Measurements from ENCODE around the gene GORASP2.

GRCh38 chr2:170942615-170943014 lies 13.6 kb downstream of the GORASP2 start:
- TF ChIP-seq, protein P1, sequence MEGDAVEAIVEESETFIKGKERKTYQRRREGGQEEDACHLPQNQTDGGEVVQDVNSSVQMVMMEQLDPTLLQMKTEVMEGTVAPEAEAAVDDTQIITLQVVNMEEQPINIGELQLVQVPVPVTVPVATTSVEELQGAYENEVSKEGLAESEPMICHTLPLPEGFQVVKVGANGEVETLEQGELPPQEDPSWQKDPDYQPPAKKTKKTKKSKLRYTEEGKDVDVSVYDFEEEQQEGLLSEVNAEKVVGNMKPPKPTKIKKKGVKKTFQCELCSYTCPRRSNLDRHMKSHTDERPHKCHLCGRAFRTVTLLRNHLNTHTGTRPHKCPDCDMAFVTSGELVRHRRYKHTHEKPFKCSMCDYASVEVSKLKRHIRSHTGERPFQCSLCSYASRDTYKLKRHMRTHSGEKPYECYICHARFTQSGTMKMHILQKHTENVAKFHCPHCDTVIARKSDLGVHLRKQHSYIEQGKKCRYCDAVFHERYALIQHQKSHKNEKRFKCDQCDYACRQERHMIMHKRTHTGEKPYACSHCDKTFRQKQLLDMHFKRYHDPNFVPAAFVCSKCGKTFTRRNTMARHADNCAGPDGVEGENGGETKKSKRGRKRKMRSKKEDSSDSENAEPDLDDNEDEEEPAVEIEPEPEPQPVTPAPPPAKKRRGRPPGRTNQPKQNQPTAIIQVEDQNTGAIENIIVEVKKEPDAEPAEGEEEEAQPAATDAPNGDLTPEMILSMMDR (IDR thresholded peaks at IDR 0.05; ENCODE audit: low read length), result no peak
- TF ChIP-seq EZH2 (optimal IDR thresholded peaks at IDR 0.05; ENCODE audit: low read depth, low read length) (no peak), EZH2phosphoT487 (IDR thresholded peaks at IDR 0.05; ENCODE audit: low read length) (no peak)

All from MM.1S (cell line).